VCaP (cell line): ENCODE results near the gene ACKR2.

Experiments
- H3K27ac ChIP-seq: fragments of 450-650 bp; 2 replicates; pipeline ENCODE4 v1.5.1; 2017
- TF ChIP-seq, protein P1 (sequence below): fragments of 450-650 bp; conservative IDR thresholded peaks from 2 replicates; pipeline ENCODE4 v1.5.1; 2017; ENCODE audit warnings: mild to moderate bottlenecking, moderate library complexity

ACKR2 gene

DNA sequence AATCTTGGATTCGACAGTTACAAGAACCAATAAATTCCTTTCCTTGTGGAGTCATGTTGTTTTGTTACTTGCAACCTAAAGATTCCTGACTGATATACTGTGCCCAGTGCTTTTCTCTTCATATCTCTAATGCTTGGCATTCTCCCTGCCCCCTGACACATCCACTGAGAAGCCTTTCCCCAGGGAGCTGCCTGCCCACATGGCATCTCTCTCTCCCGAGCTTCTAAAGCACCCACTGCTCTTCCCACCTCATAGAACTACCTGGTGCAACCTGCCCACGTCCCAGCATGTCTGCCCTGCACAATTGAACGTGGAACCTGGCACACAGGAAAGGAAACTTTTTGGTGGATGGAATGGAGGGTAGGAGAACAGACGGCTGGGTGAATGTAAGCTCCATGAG is 59.6 kb downstream of the ACKR2 start:
- no peak overlapping the region for H3K27ac ChIP-seq
- TF ChIP-seq, protein P1, sequence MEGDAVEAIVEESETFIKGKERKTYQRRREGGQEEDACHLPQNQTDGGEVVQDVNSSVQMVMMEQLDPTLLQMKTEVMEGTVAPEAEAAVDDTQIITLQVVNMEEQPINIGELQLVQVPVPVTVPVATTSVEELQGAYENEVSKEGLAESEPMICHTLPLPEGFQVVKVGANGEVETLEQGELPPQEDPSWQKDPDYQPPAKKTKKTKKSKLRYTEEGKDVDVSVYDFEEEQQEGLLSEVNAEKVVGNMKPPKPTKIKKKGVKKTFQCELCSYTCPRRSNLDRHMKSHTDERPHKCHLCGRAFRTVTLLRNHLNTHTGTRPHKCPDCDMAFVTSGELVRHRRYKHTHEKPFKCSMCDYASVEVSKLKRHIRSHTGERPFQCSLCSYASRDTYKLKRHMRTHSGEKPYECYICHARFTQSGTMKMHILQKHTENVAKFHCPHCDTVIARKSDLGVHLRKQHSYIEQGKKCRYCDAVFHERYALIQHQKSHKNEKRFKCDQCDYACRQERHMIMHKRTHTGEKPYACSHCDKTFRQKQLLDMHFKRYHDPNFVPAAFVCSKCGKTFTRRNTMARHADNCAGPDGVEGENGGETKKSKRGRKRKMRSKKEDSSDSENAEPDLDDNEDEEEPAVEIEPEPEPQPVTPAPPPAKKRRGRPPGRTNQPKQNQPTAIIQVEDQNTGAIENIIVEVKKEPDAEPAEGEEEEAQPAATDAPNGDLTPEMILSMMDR, result no peak

DNA sequence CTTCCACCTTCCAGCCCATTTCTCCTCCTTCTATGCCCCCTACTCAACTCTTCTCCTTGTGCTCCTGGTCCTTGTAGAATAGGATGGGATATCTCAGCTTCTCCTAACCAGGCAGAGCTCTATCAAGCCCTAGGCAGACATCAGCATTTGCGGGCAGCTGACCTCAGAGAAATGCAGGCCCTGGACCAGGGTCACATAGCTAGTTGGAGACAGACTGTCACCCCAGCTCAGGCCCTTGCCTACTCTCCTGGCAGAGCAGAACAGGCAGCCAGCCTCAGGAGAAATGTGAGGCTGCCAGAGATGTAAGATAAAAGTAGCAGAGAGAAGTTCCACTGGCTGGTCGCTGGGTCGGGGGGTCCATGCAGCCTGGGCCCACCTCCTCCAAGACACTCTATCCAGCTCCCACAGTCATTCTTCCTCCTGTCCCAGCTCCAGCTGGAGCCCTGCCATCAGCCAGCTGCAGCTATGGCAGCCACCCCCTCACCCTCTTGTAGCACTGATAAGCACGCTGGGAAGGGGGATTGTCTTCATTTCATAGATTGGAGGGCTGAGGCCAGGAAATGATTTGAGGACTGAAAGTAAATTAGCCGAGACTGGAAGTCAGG is 62.4 kb downstream of the ACKR2 start:
- no peak overlapping the region for H3K27ac ChIP-seq

DNA sequence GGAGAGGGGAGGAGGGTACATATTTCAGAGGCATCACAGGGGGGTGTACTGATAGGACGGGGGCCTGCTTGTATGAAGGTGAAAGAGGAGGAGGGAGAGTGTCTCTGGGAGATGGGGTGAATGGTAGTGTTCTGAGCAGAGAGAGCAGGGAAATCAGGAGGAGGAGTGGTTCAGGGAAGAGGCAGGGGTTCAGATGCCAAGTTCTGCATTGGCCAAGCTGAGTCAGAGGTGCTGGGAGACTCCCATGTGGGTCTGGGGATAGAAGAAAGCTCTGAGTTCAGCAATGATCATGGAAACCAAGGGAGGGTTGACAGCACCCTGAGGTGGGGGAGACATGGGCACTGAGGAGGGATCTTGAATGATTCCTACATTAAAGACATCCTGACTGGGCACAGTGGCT is 63.5 kb downstream of the ACKR2 start:
- H3K27ac ChIP-seq, result no peak overlapping the region
- TF ChIP-seq, protein P1, result no peak

More for the DNA sequence above, 62.4 kb downstream of the ACKR2 start:
- TF ChIP-seq, protein P1, result no peak

DNA sequence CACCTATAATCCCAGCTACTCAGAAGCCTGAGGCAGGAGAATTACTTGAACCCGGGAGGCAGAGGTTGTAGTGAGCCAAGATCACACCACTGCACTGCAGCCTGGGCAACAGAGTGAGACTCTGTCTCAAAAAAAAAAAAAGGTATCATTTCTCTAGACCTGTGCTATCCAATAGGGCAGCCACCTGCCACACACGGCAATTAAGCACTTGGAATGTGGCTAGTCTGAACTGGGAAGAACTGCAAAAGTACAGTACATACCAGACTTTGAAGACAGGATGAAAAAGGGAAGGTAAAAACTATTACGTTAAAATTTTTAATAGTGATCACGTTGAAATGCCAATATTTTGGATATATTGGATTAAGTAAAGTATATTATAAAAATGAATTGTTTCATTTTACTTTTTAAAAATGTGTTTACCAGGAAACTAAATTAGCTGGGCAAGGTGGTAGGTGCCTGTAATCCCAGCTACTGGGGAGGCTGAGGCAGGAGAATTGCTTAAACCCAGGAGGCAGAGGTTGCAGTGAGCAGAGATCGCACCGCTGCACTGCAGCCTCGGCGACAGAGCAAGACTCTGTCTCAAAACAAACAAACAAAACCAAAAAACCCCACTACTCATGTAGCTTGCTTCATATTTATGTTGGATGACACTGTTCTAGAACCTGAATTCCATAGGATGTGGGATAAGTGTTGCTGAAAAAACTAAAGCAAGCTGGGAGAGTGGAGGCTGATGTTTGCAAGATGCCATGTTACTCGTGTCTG is 64.2 kb downstream of the ACKR2 start:
- no peak overlapping the region for H3K27ac ChIP-seq
- TF ChIP-seq, protein P1, result no peak

DNA sequence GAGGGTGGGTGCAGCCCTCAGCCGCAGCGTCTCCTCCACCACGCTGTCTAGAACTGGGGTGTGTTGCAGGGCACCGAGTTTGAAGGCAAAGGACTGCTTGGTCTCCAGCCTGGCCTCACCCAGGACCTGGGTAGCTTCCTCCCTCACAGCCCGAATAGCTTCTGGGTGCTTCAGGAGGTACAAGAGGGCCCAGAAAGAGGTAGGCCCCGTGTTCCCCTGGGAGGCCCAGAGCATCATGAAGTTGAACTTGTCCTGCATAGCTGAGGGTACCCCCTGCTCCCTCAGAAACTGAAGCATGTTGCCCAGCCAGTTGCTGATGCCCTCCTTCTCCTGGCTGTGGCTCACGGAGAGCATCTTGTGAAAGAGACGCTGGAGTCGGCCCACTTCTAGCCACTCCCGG is 65.5 kb downstream of the ACKR2 start:
- TF ChIP-seq, protein P1, result no peak
- no peak overlapping the region for H3K27ac ChIP-seq

DNA sequence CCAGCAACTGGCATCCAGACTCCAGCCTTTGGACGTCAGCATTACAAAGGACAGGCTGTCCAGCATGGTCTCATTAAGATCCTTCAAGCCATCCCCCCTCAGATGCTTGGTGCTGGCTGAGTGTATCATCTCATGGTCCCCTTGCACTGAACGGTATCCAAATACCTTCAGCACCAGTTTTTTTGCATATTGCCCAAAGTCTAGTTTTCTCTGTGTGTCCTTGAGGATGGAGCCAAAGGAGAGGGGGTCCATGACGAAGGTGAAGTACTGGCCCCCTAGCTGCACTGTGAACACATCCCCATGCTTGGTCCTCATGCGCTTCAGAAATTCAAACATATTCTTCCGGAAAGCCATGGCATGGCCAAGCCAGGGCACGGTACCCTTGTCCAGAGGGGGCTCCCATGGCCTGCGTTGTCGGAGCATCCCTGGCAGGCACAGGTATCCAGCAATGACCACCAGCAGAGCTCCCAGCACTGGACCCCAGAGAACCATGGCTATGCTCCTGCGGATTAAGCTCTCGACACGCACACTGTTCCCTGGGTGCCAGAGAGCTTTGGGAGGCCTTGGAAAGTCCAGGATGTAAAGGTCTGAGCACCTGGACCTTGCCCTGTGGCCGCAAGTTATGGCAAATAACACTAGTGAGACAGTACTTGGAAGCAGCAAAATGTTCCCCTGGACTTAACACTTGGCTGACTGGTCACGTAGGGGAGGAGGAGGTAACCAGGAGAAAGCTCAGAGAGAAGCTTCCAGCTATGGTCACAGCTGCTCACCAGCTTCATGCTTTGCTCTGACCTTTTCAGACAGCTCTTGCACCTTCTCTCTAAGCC is 66.3 kb downstream of the ACKR2 start, which contains the start of gene CYP8B1:
TSS of gene CYP8B1 (minus strand) at position 555 of the 827 bp plus-strand sequence. CDS start at position 492, 63 bp downstream.
- TF ChIP-seq, protein P1, result no peak
- H3K27ac ChIP-seq, result no peak within 1 kb of the TSS

DNA sequence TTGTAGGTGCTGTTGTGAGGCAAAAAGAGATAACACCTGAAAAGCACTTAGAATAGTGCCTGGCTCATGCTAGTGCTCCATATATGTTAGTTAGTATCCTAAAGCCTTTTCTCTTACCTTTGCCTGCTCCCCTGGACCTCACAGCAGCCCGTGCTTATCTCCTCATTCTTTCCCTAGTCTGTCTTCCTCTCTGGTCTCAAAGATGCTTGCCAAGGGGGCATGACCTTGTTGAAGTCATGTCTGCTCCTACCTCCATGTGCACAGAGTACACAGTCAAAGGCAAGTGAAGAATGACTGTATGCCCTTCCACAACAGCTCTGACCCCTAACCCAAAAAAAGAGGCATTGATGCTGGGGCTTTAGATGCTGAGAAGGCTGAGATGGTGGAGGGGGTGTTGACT is 67.2 kb downstream of the ACKR2 start:
- H3K27ac ChIP-seq, result no peak overlapping the region
- TF ChIP-seq, protein P1, result no peak
